Measurements from ENCODE around the gene GIMAP7.

DNA sequence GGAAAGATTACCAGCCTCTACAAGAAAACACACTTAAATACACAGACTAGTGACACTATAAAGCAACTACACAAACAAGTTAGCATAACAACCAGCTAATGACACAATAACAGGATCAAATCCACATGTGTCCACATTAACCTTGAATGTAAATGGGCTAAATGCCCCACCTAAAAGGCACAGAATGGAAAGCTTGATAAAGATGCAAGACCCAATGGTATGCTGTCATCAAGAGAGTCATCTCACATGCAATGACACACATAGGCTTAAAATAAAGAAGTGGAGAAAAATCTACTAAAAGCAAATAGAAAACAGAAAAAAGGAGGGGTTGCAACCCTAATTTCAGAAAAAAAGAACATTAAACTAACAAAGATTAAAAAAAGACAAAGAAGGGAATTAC, 38.5 kb downstream of the GIMAP7 start:
- TF ChIP-seq EP300 (conservative IDR thresholded peaks at IDR 0.05; ENCODE audit: poor library complexity, severe bottlenecking) (no peak), EZH2 (IDR thresholded peaks at IDR 0.05; ENCODE audit: borderline replicate concordance, insufficient read depth, low read length, poor library complexity, severe bottlenecking) (no peak), SMC3 (conservative IDR thresholded peaks at IDR 0.05; ENCODE audit: poor library complexity) (no peak), POLR2AphosphoS5 (IDR thresholded peaks at IDR 0.05) (no peak)
- TF ChIP-seq, protein P1, sequence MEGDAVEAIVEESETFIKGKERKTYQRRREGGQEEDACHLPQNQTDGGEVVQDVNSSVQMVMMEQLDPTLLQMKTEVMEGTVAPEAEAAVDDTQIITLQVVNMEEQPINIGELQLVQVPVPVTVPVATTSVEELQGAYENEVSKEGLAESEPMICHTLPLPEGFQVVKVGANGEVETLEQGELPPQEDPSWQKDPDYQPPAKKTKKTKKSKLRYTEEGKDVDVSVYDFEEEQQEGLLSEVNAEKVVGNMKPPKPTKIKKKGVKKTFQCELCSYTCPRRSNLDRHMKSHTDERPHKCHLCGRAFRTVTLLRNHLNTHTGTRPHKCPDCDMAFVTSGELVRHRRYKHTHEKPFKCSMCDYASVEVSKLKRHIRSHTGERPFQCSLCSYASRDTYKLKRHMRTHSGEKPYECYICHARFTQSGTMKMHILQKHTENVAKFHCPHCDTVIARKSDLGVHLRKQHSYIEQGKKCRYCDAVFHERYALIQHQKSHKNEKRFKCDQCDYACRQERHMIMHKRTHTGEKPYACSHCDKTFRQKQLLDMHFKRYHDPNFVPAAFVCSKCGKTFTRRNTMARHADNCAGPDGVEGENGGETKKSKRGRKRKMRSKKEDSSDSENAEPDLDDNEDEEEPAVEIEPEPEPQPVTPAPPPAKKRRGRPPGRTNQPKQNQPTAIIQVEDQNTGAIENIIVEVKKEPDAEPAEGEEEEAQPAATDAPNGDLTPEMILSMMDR (IDR thresholded peaks at IDR 0.05; ENCODE audit: poor library complexity, severe bottlenecking) = no peak
- TF ChIP-seq, protein P2, sequence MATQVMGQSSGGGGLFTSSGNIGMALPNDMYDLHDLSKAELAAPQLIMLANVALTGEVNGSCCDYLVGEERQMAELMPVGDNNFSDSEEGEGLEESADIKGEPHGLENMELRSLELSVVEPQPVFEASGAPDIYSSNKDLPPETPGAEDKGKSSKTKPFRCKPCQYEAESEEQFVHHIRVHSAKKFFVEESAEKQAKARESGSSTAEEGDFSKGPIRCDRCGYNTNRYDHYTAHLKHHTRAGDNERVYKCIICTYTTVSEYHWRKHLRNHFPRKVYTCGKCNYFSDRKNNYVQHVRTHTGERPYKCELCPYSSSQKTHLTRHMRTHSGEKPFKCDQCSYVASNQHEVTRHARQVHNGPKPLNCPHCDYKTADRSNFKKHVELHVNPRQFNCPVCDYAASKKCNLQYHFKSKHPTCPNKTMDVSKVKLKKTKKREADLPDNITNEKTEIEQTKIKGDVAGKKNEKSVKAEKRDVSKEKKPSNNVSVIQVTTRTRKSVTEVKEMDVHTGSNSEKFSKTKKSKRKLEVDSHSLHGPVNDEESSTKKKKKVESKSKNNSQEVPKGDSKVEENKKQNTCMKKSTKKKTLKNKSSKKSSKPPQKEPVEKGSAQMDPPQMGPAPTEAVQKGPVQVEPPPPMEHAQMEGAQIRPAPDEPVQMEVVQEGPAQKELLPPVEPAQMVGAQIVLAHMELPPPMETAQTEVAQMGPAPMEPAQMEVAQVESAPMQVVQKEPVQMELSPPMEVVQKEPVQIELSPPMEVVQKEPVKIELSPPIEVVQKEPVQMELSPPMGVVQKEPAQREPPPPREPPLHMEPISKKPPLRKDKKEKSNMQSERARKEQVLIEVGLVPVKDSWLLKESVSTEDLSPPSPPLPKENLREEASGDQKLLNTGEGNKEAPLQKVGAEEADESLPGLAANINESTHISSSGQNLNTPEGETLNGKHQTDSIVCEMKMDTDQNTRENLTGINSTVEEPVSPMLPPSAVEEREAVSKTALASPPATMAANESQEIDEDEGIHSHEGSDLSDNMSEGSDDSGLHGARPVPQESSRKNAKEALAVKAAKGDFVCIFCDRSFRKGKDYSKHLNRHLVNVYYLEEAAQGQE (IDR thresholded peaks at IDR 0.05; ENCODE audit: borderline replicate concordance) = no peak
